ENCODE measurements around the gene ALDH1A1.

Gene ALDH1A1

GRCh38 chr9:72896439-72896838, 56.4 kb downstream of the ALDH1A1 start:
- Histone ChIP-seq H3K4me3 (no peak overlapping the region), H3K9ac (ENCODE audit: insufficient read length) (no peak overlapping the region), H3K36me3 (ENCODE audit: insufficient read depth, low read length) (no peaks in the 10 kb centered on the region), H3K9me3 (ENCODE audit: low read depth, low read length) (no peaks in the 10 kb centered on the region), H3K27ac (no peak overlapping the region)
- no peak for DNase-seq (ENCODE audit: low read depth, low spot score)
- no peak for TF ChIP-seq EZH2 (IDR thresholded peaks at IDR 0.05)

- H3K36me3 ChIP-seq (ENCODE audit: insufficient read depth, low read length): no peaks in the 10 kb centered on the region
- no peak overlapping the region for H3K4me3 ChIP-seq
- H3K9ac ChIP-seq (ENCODE audit: insufficient read length): no peak overlapping the region
- no peak for DNase-seq (ENCODE audit: low read depth, low spot score)
- no peaks in the 10 kb centered on the region for H3K9me3 ChIP-seq (ENCODE audit: low read depth, low read length)
- TF ChIP-seq POLR2AphosphoS5 (IDR thresholded peaks at IDR 0.05; ENCODE audit: borderline replicate concordance, low read depth, low read length) (no peak), EZH2 (IDR thresholded peaks at IDR 0.05) (no peak)
- no peak overlapping the region for H3K27ac ChIP-seq
Observed at GRCh38 chr9:72895122-72895521, 57.7 kb downstream of the ALDH1A1 start.

- H3K36me3 ChIP-seq (ENCODE audit: insufficient read depth, low read length): no peaks in the 10 kb centered on the region
- H3K27ac ChIP-seq: no peak overlapping the region
- H3K9ac ChIP-seq (ENCODE audit: insufficient read length): no peak overlapping the region
- DNase-seq (ENCODE audit: low read depth, low spot score): no peak
- TF ChIP-seq POLR2AphosphoS5 (IDR thresholded peaks at IDR 0.05; ENCODE audit: borderline replicate concordance, low read depth, low read length) (no peak), FOXP2 (optimal IDR thresholded peaks at IDR 0.05; ENCODE audit: control extremely low read depth, extremely low read length, insufficient read depth) (no peak), EZH2 (IDR thresholded peaks at IDR 0.05) (no peak)
- no peak overlapping the region for H3K4me3 ChIP-seq
- H3K9me3 ChIP-seq (ENCODE audit: low read depth, low read length): no peaks in the 10 kb centered on the region
Observed at GRCh38 chr9:72894342-72894741, 58.5 kb downstream of the ALDH1A1 start.

GRCh38 chr9:72893437-72893836, 59.4 kb downstream of the ALDH1A1 start:
- no peak overlapping the region for H3K4me3 ChIP-seq
- H3K9me3 ChIP-seq (ENCODE audit: low read depth, low read length): no peaks in the 10 kb centered on the region
- no peak for DNase-seq (ENCODE audit: low read depth, low spot score)
- TF ChIP-seq EZH2 (IDR thresholded peaks at IDR 0.05) (no peak), FOXP2 (optimal IDR thresholded peaks at IDR 0.05; ENCODE audit: control extremely low read depth, extremely low read length, insufficient read depth) (no peak), POLR2AphosphoS5 (IDR thresholded peaks at IDR 0.05; ENCODE audit: borderline replicate concordance, low read depth, low read length) (no peak)
- H3K9ac ChIP-seq (ENCODE audit: insufficient read length): no peak overlapping the region
- no peaks in the 10 kb centered on the region for H3K36me3 ChIP-seq (ENCODE audit: insufficient read depth, low read length)
- H3K27ac ChIP-seq: no peak overlapping the region

- no peaks in the 10 kb centered on the region for H3K9me3 ChIP-seq (ENCODE audit: low read depth, low read length)
- H3K4me3 ChIP-seq: no peak overlapping the region
- H3K9ac ChIP-seq (ENCODE audit: insufficient read length): no peak overlapping the region
- no peaks in the 10 kb centered on the region for H3K36me3 ChIP-seq (ENCODE audit: insufficient read depth, low read length)
- DNase-seq (ENCODE audit: low read depth, low spot score): no peak
- TF ChIP-seq EZH2 (IDR thresholded peaks at IDR 0.05) (no peak), FOXP2 (optimal IDR thresholded peaks at IDR 0.05; ENCODE audit: control extremely low read depth, extremely low read length, insufficient read depth) (no peak), POLR2AphosphoS5 (IDR thresholded peaks at IDR 0.05; ENCODE audit: borderline replicate concordance, low read depth, low read length) (no peak)
- H3K27ac ChIP-seq: no peak overlapping the region
Observed at GRCh38 chr9:72891043-72891442, 61.8 kb downstream of the ALDH1A1 start.

GRCh38 chr9:72888943-72889342, 63.9 kb downstream of the ALDH1A1 start:
- Histone ChIP-seq H3K9me3 (ENCODE audit: low read depth, low read length) (no peaks in the 10 kb centered on the region), H3K4me3 (no peak overlapping the region), H3K27ac (no peak overlapping the region), H3K9ac (ENCODE audit: insufficient read length) (no peak overlapping the region), H3K36me3 (ENCODE audit: insufficient read depth, low read length) (no peaks in the 10 kb centered on the region)
- no peak for TF ChIP-seq EZH2 (IDR thresholded peaks at IDR 0.05)
- no peak for TF ChIP-seq POLR2AphosphoS5 (IDR thresholded peaks at IDR 0.05; ENCODE audit: borderline replicate concordance, low read depth, low read length)
- no peak for TF ChIP-seq FOXP2 (optimal IDR thresholded peaks at IDR 0.05; ENCODE audit: control extremely low read depth, extremely low read length, insufficient read depth)
- no peak for DNase-seq (ENCODE audit: low read depth, low spot score)

GRCh38 chr9:72888067-72888466, 64.8 kb downstream of the ALDH1A1 start:
- H3K36me3 ChIP-seq (ENCODE audit: insufficient read depth, low read length): no peaks in the 10 kb centered on the region
- TF ChIP-seq POLR2AphosphoS5 (IDR thresholded peaks at IDR 0.05; ENCODE audit: borderline replicate concordance, low read depth, low read length) (no peak), FOXP2 (optimal IDR thresholded peaks at IDR 0.05; ENCODE audit: control extremely low read depth, extremely low read length, insufficient read depth) (no peak), EZH2 (IDR thresholded peaks at IDR 0.05) (no peak)
- no peak overlapping the region for H3K9ac ChIP-seq (ENCODE audit: insufficient read length)
- no peak overlapping the region for H3K27ac ChIP-seq
- DNase-seq (ENCODE audit: low read depth, low spot score): no peak
- no peaks in the 10 kb centered on the region for H3K9me3 ChIP-seq (ENCODE audit: low read depth, low read length)
- no peak overlapping the region for H3K4me3 ChIP-seq

- no peak overlapping the region for H3K4me3 ChIP-seq
- no peak overlapping the region for H3K27ac ChIP-seq
- no peak for TF ChIP-seq FOXP2 (optimal IDR thresholded peaks at IDR 0.05; ENCODE audit: control extremely low read depth, extremely low read length, insufficient read depth)
Observed at GRCh38 chr9:72886386-72886785, 66.5 kb downstream of the ALDH1A1 start.

GRCh38 chr9:72884508-72884907, 68.3 kb downstream of the ALDH1A1 start:
- Histone ChIP-seq H3K9ac (ENCODE audit: insufficient read length) (no peak overlapping the region), H3K36me3 (ENCODE audit: insufficient read depth, low read length) (no peaks in the 10 kb centered on the region), H3K4me3 (no peak overlapping the region), H3K9me3 (ENCODE audit: low read depth, low read length) (no peaks in the 10 kb centered on the region), H3K27ac (no peak overlapping the region)
- no peak for DNase-seq (ENCODE audit: low read depth, low spot score)
- no peak for TF ChIP-seq EZH2 (IDR thresholded peaks at IDR 0.05)
- TF ChIP-seq POLR2AphosphoS5 (IDR thresholded peaks at IDR 0.05; ENCODE audit: borderline replicate concordance, low read depth, low read length): no peak
- no peak for TF ChIP-seq FOXP2 (optimal IDR thresholded peaks at IDR 0.05; ENCODE audit: control extremely low read depth, extremely low read length, insufficient read depth)

More at GRCh38 chr9:72886386-72886785, 66.5 kb downstream of the ALDH1A1 start:
- Histone ChIP-seq H3K9ac (ENCODE audit: insufficient read length) (no peak overlapping the region), H3K36me3 (ENCODE audit: insufficient read depth, low read length) (no peaks in the 10 kb centered on the region), H3K9me3 (ENCODE audit: low read depth, low read length) (no peaks in the 10 kb centered on the region)
- no peak for DNase-seq (ENCODE audit: low read depth, low spot score)

All from SK-N-MC (cell line).